Measurements from ENCODE around the gene PITX1. TPM values are rescaled to one million over a fixed set of nuclear protein-coding genes. Genes with fewer than 3 reads are reported as not detected.

Gene PITX1
- total RNA-seq, 1 donor from 2014 or later = 7.3 TPM

GRCh38 chr5:135062216-135063055 lies 28.4 kb upstream of the PITX1 start:
- no peak for DNase-seq (ENCODE audit: low spot score)

GRCh38 chr5:135061001-135061400 lies 27.0 kb upstream of the PITX1 start:
- DNase-seq (ENCODE audit: low spot score) = no peak

GRCh38 chr5:135060021-135060420 lies 26.0 kb upstream of the PITX1 start:
- DNase-seq (ENCODE audit: low spot score) = no peak

GRCh38 chr5:135059000-135059923 lies 25.2 kb upstream of the PITX1 start:
- no peak for DNase-seq (ENCODE audit: low spot score)

DNA sequence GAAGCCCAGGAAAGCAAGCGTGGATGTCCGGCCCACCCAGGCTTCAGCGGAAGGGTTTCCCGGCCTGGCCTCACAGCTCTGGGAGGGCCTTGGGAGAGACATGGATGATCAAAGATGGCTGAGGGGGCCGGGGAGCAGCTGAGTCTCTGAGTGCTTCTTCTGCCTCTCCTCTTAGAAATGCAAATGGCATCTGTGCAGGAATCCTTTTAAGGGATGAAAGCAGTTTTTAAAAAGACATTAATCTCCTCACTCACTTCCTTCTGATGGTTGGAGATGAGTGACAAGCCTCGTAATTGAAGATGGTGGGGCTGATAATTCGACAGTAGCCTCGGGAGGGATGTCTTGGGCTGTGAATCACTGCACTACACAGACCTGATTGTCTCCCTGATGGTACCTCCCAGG lies 24.3 kb upstream of the PITX1 start:
- no peak for DNase-seq (ENCODE audit: low spot score)

GRCh38 chr5:135057233-135057632 lies 23.2 kb upstream of the PITX1 start:
- no peak for DNase-seq (ENCODE audit: low spot score)

- DNase-seq (ENCODE audit: low spot score) = no peak
Observed at GRCh38 chr5:135056316-135057030, 22.4 kb upstream of the PITX1 start.

- no peak for DNase-seq (ENCODE audit: low spot score)
Observed at GRCh38 chr5:135055396-135055795, 21.4 kb upstream of the PITX1 start.

GRCh38 chr5:135054546-135054945 lies 20.5 kb upstream of the PITX1 start:
- no peak for DNase-seq (ENCODE audit: low spot score)

DNA sequence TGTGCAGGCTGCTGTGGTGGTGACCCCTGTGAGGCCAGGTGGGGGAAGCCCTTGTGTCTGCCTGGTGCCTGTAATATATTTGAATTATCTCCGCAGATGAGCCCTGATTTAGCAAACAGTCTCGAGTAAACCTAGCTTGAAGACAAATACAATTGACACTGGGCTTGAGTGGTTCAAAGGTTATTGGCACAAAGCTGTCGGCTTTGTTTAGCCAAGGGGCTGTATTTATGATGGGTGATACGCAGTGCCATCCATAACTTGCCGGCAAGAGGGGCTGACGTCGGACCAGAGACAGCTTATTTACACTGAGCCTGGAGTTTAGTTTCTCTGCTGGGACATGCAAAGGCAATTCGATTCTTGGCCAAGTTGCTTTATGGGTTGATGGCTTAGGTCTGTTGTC lies 20.0 kb upstream of the PITX1 start:
- DNase-seq (ENCODE audit: low spot score) = no peak

- no peak for DNase-seq (ENCODE audit: low spot score)
Observed at GRCh38 chr5:135053278-135053677, 19.2 kb upstream of the PITX1 start.

DNA sequence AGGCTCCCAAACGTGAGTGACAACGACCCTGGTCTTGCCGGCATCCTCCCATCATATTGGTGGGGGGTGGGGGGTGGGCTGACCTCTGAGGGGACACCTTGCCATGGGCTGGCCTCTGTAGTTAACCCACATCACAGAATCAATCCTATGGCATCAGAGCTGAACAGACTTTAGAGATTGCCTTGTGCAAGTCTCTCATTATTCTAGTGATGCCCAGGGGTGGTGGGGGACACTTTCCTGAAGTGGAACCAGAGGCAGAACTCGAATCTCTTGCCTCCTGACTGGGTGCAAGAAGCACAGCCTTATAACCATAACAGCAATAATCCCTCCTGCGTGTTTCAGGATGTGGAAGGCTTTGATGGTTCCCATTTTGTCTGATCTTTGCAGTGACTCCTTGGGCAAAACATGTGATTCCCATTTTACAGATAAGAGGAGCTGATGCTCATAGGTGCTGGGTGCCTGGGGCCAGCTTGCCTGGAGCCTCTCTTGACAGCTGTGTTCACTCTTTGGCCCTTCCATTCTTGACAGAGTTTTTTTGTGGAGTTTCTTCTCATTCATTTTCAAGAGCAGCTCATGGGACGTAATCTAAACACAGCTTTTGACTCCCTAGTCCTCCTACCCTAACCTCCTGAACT lies 18.6 kb upstream of the PITX1 start:
- no peak for DNase-seq (ENCODE audit: low spot score)

- DNase-seq (ENCODE audit: low spot score) = no peak
Observed at GRCh38 chr5:135051872-135052271, 17.8 kb upstream of the PITX1 start.

GRCh38 chr5:135051399-135051798 lies 17.4 kb upstream of the PITX1 start:
- no peak for DNase-seq (ENCODE audit: low spot score)

GRCh38 chr5:135050244-135050767 lies 16.3 kb upstream of the PITX1 start:
- DNase-seq (ENCODE audit: low spot score) = no peak

GRCh38 chr5:135048930-135049329 lies 14.9 kb upstream of the PITX1 start:
- DNase-seq (ENCODE audit: low spot score) = no peak

- DNase-seq (ENCODE audit: low spot score) = no peak
Observed at GRCh38 chr5:135048286-135048685, 14.3 kb upstream of the PITX1 start.

DNA sequence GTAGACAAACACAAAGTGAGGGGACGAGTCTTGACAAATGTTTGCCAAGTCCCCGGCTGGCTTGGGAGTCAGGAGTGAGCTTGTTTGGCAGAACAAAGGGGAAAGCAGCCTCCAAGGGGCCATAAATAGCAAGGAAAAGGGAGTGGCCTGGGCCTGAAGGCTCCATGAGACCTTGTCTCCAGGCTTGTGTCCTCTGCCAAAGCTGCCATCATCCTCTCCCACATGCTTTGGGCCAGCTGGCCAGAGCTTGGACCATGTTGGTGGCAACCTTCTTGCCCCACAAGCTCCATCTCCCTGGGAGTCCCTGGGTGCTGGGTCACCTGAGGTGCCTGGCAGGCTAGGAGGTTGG lies 13.3 kb upstream of the PITX1 start:
- no peak for DNase-seq (ENCODE audit: low spot score)

DNA sequence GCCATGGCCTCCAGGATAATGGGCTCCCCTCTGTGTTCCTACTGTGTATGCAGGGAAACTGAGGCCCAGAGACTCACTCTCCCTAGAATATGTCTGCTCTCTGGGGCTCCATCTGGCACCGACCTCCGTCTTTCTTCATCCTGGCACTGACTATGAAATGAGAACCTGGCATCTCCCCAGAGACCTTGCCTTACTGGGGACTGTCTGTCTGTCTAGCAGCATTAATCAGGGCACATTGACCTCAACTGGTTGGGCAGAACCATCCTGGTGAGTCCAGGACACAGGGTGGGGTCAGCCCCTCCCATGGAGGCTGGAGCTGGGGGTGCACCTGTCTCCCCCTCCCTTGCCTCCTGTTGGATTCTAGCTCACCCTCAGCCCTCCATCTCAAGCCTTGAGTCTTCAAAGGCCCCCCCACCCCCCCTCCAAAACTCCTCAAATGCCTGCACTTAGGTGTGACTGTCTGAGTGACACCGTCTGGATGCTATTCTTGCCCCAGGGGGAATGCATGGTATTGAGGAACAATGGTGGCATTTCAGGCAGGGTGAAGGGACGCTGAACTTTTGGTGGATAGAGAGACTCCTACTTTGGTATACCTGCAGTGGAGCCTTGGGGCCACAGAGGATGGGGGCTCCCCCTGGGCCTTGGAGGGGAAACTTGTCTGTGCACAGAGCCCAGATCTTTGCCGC lies 12.8 kb upstream of the PITX1 start:
- no peak for DNase-seq (ENCODE audit: low spot score)

DNA sequence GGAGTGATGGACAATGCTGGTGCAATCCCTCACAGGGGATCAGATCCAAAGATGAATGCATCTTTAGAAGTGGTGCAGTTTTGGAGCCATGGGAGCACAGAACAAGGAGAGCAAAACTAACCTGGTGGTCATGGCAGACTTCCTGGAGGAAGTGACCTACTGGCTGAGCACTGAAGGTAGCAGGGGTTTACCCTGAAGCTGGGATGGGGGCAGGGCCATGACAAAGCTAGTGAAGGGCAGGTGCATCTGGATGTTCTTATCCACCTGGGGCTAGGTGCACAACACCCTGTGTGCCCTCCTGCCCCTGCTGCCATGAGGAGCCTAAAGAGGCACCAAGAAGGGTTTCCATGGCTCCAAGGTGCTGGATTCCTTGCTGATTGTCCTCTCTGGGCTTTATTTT lies 11.5 kb upstream of the PITX1 start:
- no peak for DNase-seq (ENCODE audit: low spot score)

- DNase-seq (ENCODE audit: low spot score) = no peak
Observed at GRCh38 chr5:135042595-135042994, 8.6 kb upstream of the PITX1 start.

Measured in mucosa of gallbladder (tissue), 1 donor.